LNCAP (cell line): ENCODE measurements around the gene GNS.

ENCODE experiments used
- TF ChIP-seq, protein P1 (sequence below): fragments of 450-650 bp; IDR thresholded peaks from 2 replicates; pipeline ENCODE4 v1.5.1; 2017; ENCODE audit warnings: mild to moderate bottlenecking

The GNS gene

DNA sequence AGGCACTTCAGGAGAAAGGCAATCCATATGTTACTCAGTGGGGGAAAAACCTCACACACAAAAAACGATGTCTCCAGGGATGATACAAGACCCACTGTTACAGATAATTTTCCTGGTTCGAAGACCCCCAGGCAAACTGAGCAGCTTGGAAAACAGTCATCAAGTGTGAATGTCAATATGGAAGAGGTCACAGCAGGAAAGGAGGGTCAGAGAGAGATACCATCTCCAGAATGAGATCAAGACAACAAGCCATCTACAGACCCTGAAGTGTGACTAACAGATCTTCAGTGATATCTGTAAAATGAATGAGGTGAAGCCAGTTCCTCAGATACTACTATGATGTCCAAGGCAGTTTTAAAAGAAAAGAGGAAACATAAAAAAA, 28.6 kb downstream of the GNS start:
- TF ChIP-seq, protein P1, sequence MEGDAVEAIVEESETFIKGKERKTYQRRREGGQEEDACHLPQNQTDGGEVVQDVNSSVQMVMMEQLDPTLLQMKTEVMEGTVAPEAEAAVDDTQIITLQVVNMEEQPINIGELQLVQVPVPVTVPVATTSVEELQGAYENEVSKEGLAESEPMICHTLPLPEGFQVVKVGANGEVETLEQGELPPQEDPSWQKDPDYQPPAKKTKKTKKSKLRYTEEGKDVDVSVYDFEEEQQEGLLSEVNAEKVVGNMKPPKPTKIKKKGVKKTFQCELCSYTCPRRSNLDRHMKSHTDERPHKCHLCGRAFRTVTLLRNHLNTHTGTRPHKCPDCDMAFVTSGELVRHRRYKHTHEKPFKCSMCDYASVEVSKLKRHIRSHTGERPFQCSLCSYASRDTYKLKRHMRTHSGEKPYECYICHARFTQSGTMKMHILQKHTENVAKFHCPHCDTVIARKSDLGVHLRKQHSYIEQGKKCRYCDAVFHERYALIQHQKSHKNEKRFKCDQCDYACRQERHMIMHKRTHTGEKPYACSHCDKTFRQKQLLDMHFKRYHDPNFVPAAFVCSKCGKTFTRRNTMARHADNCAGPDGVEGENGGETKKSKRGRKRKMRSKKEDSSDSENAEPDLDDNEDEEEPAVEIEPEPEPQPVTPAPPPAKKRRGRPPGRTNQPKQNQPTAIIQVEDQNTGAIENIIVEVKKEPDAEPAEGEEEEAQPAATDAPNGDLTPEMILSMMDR: no peak

DNA sequence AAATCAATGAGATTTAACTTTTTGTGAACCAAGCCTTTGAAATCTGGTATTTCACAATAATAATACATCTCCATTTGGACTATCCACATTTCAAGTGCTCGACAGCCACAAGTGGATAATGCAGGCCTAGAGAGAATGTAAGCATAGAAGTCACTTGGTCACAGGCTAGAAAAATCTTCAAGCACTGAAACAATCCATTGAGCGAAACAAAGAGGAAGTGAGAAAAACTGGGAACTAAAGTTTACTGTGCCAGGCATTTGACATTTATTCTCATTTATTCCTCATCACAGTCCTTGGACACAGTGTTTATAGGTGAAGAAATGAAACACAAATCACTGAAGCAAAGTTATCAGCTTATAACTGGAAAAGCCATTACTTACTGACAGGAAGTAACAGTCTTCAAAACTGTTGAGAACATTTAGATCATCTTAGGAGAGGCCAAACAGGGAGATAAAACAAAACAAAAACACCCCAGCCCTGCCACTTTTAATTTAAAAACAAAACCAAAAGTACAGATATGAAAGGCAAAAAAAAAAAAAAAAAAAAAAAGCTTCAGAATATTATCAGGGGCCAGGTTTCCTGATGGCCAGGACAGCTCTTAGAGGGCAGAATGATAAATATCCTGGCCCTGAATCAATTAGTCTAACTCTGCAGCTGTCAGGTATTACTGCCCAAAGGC, 29.2 kb downstream of the GNS start:
- TF ChIP-seq, protein P1: no peak

- TF ChIP-seq, protein P1: no peak
Measured at GRCh38 chr12:64724201-64724745, 34.9 kb downstream of the GNS start.

DNA sequence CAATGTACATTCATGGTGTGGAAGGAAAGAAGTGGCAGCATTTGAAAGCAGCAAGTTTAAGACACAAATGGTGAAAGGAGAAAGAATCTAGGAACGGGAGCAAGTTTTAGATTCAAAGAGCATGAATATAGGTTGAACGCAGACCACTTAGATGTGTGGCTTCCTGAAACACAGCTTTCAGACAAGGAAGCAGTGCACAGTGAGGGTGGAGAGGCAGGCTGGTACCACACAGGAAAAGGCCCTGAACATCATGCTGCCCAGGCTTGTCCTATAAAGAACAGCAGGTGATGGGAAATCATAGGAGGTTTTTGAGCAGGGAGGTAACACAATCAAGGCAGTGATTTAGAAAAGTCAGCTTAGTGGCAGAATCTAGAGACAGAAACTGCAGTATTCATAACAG, 35.6 kb downstream of the GNS start:
- TF ChIP-seq, protein P1: no peak

DNA sequence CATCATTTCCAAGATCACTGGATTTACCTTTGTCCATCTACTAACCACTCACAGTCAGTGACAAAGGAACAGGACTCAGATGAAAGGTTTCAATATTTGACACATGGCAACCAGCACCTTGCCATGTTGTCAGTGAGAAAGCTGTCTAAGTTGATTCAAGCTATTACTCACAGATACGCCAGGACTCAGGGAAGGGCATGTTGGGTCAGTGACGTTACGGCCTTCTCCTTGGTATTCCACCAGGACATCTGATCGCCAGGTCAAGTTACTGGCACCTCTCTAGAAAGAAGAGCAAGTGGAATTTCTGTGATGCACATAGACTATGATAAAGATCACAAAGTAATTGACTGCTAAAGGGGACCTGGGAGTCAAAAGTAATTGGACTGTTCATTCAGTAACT, 36.4 kb downstream of the GNS start:
- TF ChIP-seq, protein P1: no peak

DNA sequence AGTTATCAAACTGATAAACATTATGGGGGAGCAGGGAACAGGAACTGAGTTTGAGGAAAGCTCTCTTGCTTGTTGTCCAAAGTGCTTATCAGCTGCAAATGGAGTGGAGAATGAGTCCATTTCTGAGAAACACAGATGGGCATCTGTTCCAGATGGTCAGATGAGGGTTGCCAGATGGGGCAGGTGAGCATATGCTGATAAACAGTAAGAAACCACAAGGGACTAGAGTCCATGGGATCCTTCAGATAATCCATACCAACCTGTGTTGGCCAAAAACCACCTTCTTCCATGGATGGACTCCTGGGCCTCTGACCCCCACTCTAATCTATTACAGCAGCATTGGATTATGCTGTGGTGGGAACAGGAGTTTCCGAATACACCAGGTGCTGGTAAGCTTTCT, 38.3 kb downstream of the GNS start:
- TF ChIP-seq, protein P1: no peak

DNA sequence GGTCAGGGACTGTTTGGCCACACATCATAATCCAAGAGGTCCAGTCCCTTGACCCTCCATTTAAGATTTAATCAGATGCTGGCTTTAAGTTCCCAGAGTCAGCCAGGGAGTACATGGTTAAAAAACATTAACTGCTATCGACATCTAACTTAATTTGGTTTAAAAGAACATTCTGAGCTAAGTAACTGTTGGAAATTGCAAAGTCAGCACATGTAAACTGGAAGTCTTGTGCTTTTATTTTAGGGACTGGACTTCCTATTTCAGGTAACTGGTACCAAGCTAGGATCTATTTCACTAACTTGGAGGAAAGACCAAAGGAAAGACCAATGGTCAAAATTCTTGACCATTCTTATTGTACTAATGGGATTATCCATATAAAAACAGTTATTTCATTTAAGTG, 40.6 kb downstream of the GNS start:
- TF ChIP-seq, protein P1: no peak
